Endothelial cell of umbilical vein (primary cell): ENCODE results near the gene CD300LB.

ENCODE experiments used
- EZH2 ChIP-seq: IDR thresholded peaks from 2 replicates; pipeline ENCODE4 v1.6.1; 2012; ENCODE audit warnings: borderline replicate concordance, low read depth, mild to moderate bottlenecking, moderate library complexity, low read length, inconsistent platforms; ENCODE audit not compliant: severe bottlenecking
- FOS ChIP-seq: IDR thresholded peaks from 2 replicates; pipeline ENCODE4 v1.6.1; 2011; ENCODE audit warnings: mild to moderate bottlenecking, low read length, moderate library complexity, borderline replicate concordance; ENCODE audit not compliant: insufficient read depth
- JUN ChIP-seq: IDR thresholded peaks from 2 replicates; pipeline ENCODE4 v1.6.1; 2011; ENCODE audit warnings: borderline replicate concordance, low read depth; ENCODE audit not compliant: insufficient read length, insufficient read depth
- POLR2A ChIP-seq: IDR thresholded peaks from 2 replicates; pipeline ENCODE4 v1.6.1; 2012; ENCODE audit warnings: low read depth, mild to moderate bottlenecking, control low read depth, low read length
- POLR2AphosphoS5 ChIP-seq: IDR thresholded peaks from 2 replicates; pipeline ENCODE4 v1.6.1; 2012; ENCODE audit warnings: low read depth, mild to moderate bottlenecking, control low read depth, low read length, moderate library complexity; ENCODE audit not compliant: insufficient read depth
- TF ChIP-seq, protein P1 (sequence below), 2 donors: IDR thresholded peaks; 1 replicate in 1 of 2; 2 replicates in 1 of 2; pipeline ENCODE4 v1.5.1; 2011; ENCODE audit warnings: low read length in 2 of 2, mild to moderate bottlenecking in 2 of 2, moderate library complexity in 2 of 2, control low read depth in 1 of 2, inconsistent platforms in 1 of 2, low read depth in 1 of 2; ENCODE audit not compliant: insufficient read depth in 1 of 2; ENCODE audit errors: extremely low read depth in 1 of 2
- TF ChIP-seq, protein P2 (sequence below): IDR thresholded peaks from 2 replicates; pipeline ENCODE4 v1.6.1; 2011; ENCODE audit not compliant: insufficient read depth, insufficient read length

- TF ChIP-seq POLR2AphosphoS5 (no peak), POLR2A (no peak), EZH2 (no peak), FOS (no peak), JUN (no peak)
- TF ChIP-seq, protein P1, sequence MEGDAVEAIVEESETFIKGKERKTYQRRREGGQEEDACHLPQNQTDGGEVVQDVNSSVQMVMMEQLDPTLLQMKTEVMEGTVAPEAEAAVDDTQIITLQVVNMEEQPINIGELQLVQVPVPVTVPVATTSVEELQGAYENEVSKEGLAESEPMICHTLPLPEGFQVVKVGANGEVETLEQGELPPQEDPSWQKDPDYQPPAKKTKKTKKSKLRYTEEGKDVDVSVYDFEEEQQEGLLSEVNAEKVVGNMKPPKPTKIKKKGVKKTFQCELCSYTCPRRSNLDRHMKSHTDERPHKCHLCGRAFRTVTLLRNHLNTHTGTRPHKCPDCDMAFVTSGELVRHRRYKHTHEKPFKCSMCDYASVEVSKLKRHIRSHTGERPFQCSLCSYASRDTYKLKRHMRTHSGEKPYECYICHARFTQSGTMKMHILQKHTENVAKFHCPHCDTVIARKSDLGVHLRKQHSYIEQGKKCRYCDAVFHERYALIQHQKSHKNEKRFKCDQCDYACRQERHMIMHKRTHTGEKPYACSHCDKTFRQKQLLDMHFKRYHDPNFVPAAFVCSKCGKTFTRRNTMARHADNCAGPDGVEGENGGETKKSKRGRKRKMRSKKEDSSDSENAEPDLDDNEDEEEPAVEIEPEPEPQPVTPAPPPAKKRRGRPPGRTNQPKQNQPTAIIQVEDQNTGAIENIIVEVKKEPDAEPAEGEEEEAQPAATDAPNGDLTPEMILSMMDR (IDR thresholded peaks at IDR 0.05; ENCODE audit: extremely low read depth in 1 of 2, insufficient read depth in 1 of 2, low read depth in 1 of 2, low read length in 2 of 2), result no peak
- TF ChIP-seq, protein P2, sequence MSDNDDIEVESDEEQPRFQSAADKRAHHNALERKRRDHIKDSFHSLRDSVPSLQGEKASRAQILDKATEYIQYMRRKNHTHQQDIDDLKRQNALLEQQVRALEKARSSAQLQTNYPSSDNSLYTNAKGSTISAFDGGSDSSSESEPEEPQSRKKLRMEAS, result no peak
Observed at GRCh38 chr17:74546586-74546985, 15.3 kb upstream of the CD300LB start.
